Endothelial cell of umbilical vein (primary cell): ENCODE results near the gene PPARD. TPM values are rescaled to one million over a fixed set of nuclear protein-coding genes. Genes with fewer than 3 reads are reported as not detected.

Experiments used
- BruUV-seq: library from RNA; stranded (reverse); fragments of 400-500 nt; replicated peaks from 2 replicates; lab custom pipeline; 2021; lab: Mats Ljungman, UMichigan
- CTCF ChIA-PET: fragments of 300-600, 350-600 bp; sonication (Branson Sonifier 250); formaldehyde crosslinking; loops from one replicate; lab custom pipeline; 2021; ENCODE audit warnings: antibody characterized with exemption, inconsistent platforms; lab: Charles Lee
- POLR2A ChIA-PET: fragments of 300-600, 350-600 bp; sonication (Branson Sonifier 250); formaldehyde crosslinking; loops from one replicate; lab custom pipeline; 2021; ENCODE audit warnings: antibody characterized with exemption, inconsistent platforms; lab: Charles Lee
- DNase-seq: peaks from one replicate; pipeline ENCODE4 v3.0.0-alpha.2; 2011; ENCODE audit warnings: low read depth, low spot score
- FAIRE-seq: peaks from 2 replicates; lab custom pipeline; 2011; peaks lifted over from hg19 to GRCh38; lab: Jason Lieb, UNC
- H2AFZ ChIP-seq: 2 replicates; pipeline ENCODE4 v1.6.0; 2012; ENCODE audit warnings: low read depth, low read length, control low read depth, inconsistent platforms
- H3K27ac ChIP-seq: 2 replicates; pipeline ENCODE4 v1.5.1; 2011; ENCODE audit warnings: low read depth, mild to moderate bottlenecking, control low read depth, low read length, moderate library complexity; ENCODE audit not compliant: insufficient read depth
- H3K27me3 ChIP-seq, 2 experiments: 2 replicates each; pipeline versions ENCODE4 v1.6.0 to v1.6.1; 2011; ENCODE audit warnings: low read length in 2 of 2, mixed read lengths in 1 of 2; ENCODE audit not compliant: control insufficient read depth in 2 of 2, insufficient read depth in 2 of 2
- H3K36me3 ChIP-seq, 2 experiments: 2 replicates in 1 of 2; 3 replicates in 1 of 2; pipeline ENCODE4 v1.5.1; 2011; ENCODE audit warnings: low read length in 2 of 2, mild to moderate bottlenecking in 1 of 2, moderate library complexity in 1 of 2; ENCODE audit not compliant: control insufficient read depth in 2 of 2, insufficient read depth in 2 of 2; ENCODE audit errors: extremely low read depth in 1 of 2
- H3K4me1 ChIP-seq: 3 replicates; pipeline ENCODE4 v1.5.1; 2011; ENCODE audit warnings: mild to moderate bottlenecking, low read length; ENCODE audit not compliant: control insufficient read depth, insufficient read depth; ENCODE audit errors: extremely low read depth
- H3K4me2 ChIP-seq: 2 replicates; pipeline ENCODE4 v1.6.1; 2011; ENCODE audit warnings: low read length, control low read depth, mixed read lengths; ENCODE audit not compliant: insufficient read depth
- H3K4me3 ChIP-seq, 3 experiments: fragments of 200-600 bp in 1 of 3; sonication (generic), shearing (Covaris generic) in 1 of 3; replicated peaks in 1 of 3; 2 replicates each; pipeline ENCODE4 v1.5.1; 2011 to 2016; ENCODE audit warnings: control low read depth in 3 of 3, low read length in 3 of 3, mild to moderate bottlenecking in 2 of 3, inconsistent platforms in 1 of 3, low read depth in 1 of 3, moderate library complexity in 1 of 3; ENCODE audit not compliant: insufficient read depth in 1 of 3
- H3K79me2 ChIP-seq: 2 replicates; pipeline ENCODE4 v1.6.0; 2012; ENCODE audit warnings: low read length, inconsistent platforms; ENCODE audit not compliant: control insufficient read depth, insufficient read depth
- H3K9ac ChIP-seq: replicated peaks from 2 replicates; pipeline ENCODE3; 2011; ENCODE audit warnings: low read length, control low read depth; ENCODE audit not compliant: insufficient read depth; ENCODE audit errors: extremely low read depth
- H3K9me1 ChIP-seq: replicated peaks from 3 replicates; pipeline ENCODE4 v1.6.0; 2011; ENCODE audit warnings: mild to moderate bottlenecking, low read length; ENCODE audit not compliant: control insufficient read depth, insufficient read depth; ENCODE audit errors: extremely low read depth
- H3K9me3 ChIP-seq: replicated peaks from 2 replicates; pipeline ENCODE4 v1.5.1; 2012; ENCODE audit warnings: low read length, inconsistent platforms; ENCODE audit not compliant: control insufficient read depth, insufficient read depth
- H4K20me1 ChIP-seq: replicated peaks from 2 replicates; pipeline ENCODE3; 2011; ENCODE audit warnings: mild to moderate bottlenecking, low read length; ENCODE audit not compliant: control insufficient read depth, insufficient read depth; ENCODE audit errors: extremely low read depth
- CTCF ChIP-seq, 2 donors: IDR thresholded peaks; 1 replicate in 1 of 2; 2 replicates in 1 of 2; pipeline ENCODE4 v1.5.1; 2011; ENCODE audit warnings: low read length in 2 of 2, mild to moderate bottlenecking in 2 of 2, moderate library complexity in 2 of 2, control low read depth in 1 of 2, inconsistent platforms in 1 of 2, low read depth in 1 of 2; ENCODE audit not compliant: insufficient read depth in 1 of 2; ENCODE audit errors: extremely low read depth in 1 of 2
- EZH2 ChIP-seq: IDR thresholded peaks from 2 replicates; pipeline ENCODE4 v1.6.1; 2012; ENCODE audit warnings: borderline replicate concordance, low read depth, mild to moderate bottlenecking, moderate library complexity, low read length, inconsistent platforms; ENCODE audit not compliant: severe bottlenecking
- FOS ChIP-seq: IDR thresholded peaks from 2 replicates; pipeline ENCODE4 v1.6.1; 2011; ENCODE audit warnings: mild to moderate bottlenecking, low read length, moderate library complexity, borderline replicate concordance; ENCODE audit not compliant: insufficient read depth
- GATA2 ChIP-seq: IDR thresholded peaks from 2 replicates; pipeline ENCODE4 v1.7.0; 2011; ENCODE audit warnings: low read depth, mild to moderate bottlenecking, moderate library complexity, mixed read lengths, low read length; ENCODE audit not compliant: insufficient read length, insufficient read depth
- JUN ChIP-seq: IDR thresholded peaks from 2 replicates; pipeline ENCODE4 v1.6.1; 2011; ENCODE audit warnings: borderline replicate concordance, low read depth; ENCODE audit not compliant: insufficient read length, insufficient read depth
- MYC ChIP-seq: IDR thresholded peaks from one replicate; pipeline ENCODE4 v1.6.1; 2011; ENCODE audit warnings: mild to moderate bottlenecking, low read depth, low read length
- POLR2A ChIP-seq: IDR thresholded peaks from 2 replicates; pipeline ENCODE4 v1.6.1; 2012; ENCODE audit warnings: low read depth, mild to moderate bottlenecking, control low read depth, low read length
- POLR2AphosphoS5 ChIP-seq: IDR thresholded peaks from 2 replicates; pipeline ENCODE4 v1.6.1; 2012; ENCODE audit warnings: low read depth, mild to moderate bottlenecking, control low read depth, low read length, moderate library complexity; ENCODE audit not compliant: insufficient read depth
- dilution Hi-C: fragments of 300-500 bp; cut with MboI; formaldehyde crosslinking; loops from one replicate; pipeline ENCODE4 v1.15.0; 2019; ENCODE audit warnings: low sequenced_read_pairs; ENCODE audit not compliant: extremely low pct_ligation_motif_present
- intact Hi-C: fragments of 100-400 bp; cut with micrococcal nuclease; formaldehyde crosslinking; loops from one replicate; pipeline ENCODE4 v1.10.0; 2022
- polyA plus RNA-seq, 4 experiments: library from polyadenylated mRNA; depleted of rRNA in 3 of 4; stranded (reverse) in 3 of 4; unstranded in 1 of 4; fragments of >200 nt; gene quantifications; 2 replicates each; pipeline versions ENCODE4 v1.2.1 to v1.2.3, GENCODE V29; 2011 to 2012; ENCODE audit warnings: missing spikeins in 1 of 4
- total RNA-seq: library from RNA; stranded (reverse); gene quantifications from 2 replicates; pipeline ENCODE4 v1.2.3, GENCODE V29; 2021
- TF ChIP-seq, protein P1 (sequence below): IDR thresholded peaks from 2 replicates; pipeline ENCODE4 v1.6.1; 2011; ENCODE audit not compliant: insufficient read depth, insufficient read length

PPARD gene
- total and polyA plus RNA-seq, 2 donors (not counting 3 experiments of a cell fraction or from before 2014, with no cell fraction given), result 23.4 to 29.2 TPM

- Histone ChIP-seq H3K27me3 (no peaks in the 10 kb centered on the region), H3K9me1 (no peaks in the 10 kb centered on the region), H3K4me3 (no peak overlapping the region), H3K9me3 (no peaks in the 10 kb centered on the region), H3K4me2 (no peak overlapping the region), H3K27ac (no peak overlapping the region), H2AFZ (no peak overlapping the region), H3K4me1 (peaks cover 5% of the 10 kb centered on the region), H4K20me1 (no peaks in the 10 kb centered on the region), H3K79me2 (peaks cover 1% of the 10 kb centered on the region), H3K9ac (no peak overlapping the region), H3K36me3 (peaks cover 0 to 9% of the 10 kb centered on the region in 2 experiments)
- dilution Hi-C loops, result no loop called here
- TF ChIP-seq MYC (no peak), JUN (no peak), FOS (no peak), POLR2AphosphoS5 (no peak), GATA2 (no peak), POLR2A (no peak), EZH2 (no peak), CTCF (IDR thresholded peaks at IDR 0.05; ENCODE audit: extremely low read depth in 1 of 2, insufficient read depth in 1 of 2, low read depth in 1 of 2, low read length in 2 of 2) (no peak)
- TF ChIP-seq, protein P1, sequence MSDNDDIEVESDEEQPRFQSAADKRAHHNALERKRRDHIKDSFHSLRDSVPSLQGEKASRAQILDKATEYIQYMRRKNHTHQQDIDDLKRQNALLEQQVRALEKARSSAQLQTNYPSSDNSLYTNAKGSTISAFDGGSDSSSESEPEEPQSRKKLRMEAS, result no peak
- CTCF ChIA-PET, result interaction anchor here (0.6 kb wide), 1 partner anchor 129 kb away, joined by 3 read pairs; no protein-coding TSS in a partner anchor
- FAIRE-seq, result no peak
- POLR2A ChIA-PET, result no interaction called here
- intact Hi-C loops, result no loop called here
- BruUV-seq, result no TSS peak
- no peak for DNase-seq
These were observed 120.9 kb downstream of the PPARD start for GRCh38 chr6:35463292-35463691.
